CD4-positive, alpha-beta T cell (primary cell): ENCODE data around the gene DISP2. TPM values are rescaled to one million over a fixed set of nuclear protein-coding genes. Genes with fewer than 3 reads are reported as not detected.

Experiments
- ATAC-seq: fragments of 200-7000 bp; cut with Tn5 transposase; one replicate; pipeline ENCODE4 v1.10.0; 2022; ENCODE audit warnings: mild to moderate bottlenecking; ENCODE audit not compliant: poor library complexity
- CTCF ChIA-PET: fragments of 350-600 bp; sonication (Branson Sonifier 250); formaldehyde crosslinking; loops from one replicate; lab custom pipeline; 2021; ENCODE audit warnings: antibody characterized with exemption, inconsistent platforms; lab: Charles Lee
- POLR2A ChIA-PET: fragments of 350-600 bp; sonication (Branson Sonifier 250); formaldehyde crosslinking; loops from one replicate; lab custom pipeline; 2021; ENCODE audit warnings: antibody characterized with exemption, inconsistent platforms; lab: Charles Lee
- DNase-seq, 14 experiments: peaks; one replicate each; pipeline ENCODE4 v3.0.0-alpha.2; 2013 to 2020; ENCODE audit warnings: mixed read lengths in 2 of 14
- H3K27ac ChIP-seq, 2 donors: one replicate each; pipeline versions ENCODE4 v1.5.1 to v1.7.0; 2013; ENCODE audit warnings: low read length in 2 of 2, low read depth in 1 of 2, mild to moderate bottlenecking in 1 of 2
- H3K27me3 ChIP-seq, 2 experiments: 1 replicate in 1 of 2; 2 replicates in 1 of 2; pipeline versions ENCODE4 v1.6.1 to v1.7.0; 2013; ENCODE audit warnings: low read length in 2 of 2, control low read depth in 1 of 2, mild to moderate bottlenecking in 1 of 2, moderate library complexity in 1 of 2; ENCODE audit not compliant: insufficient read depth in 2 of 2, control insufficient read depth in 1 of 2
- H3K36me3 ChIP-seq: one replicate; pipeline ENCODE4 v1.6.1; 2013; ENCODE audit warnings: low read length, control low read depth; ENCODE audit not compliant: insufficient read depth
- H3K4me1 ChIP-seq: one replicate; pipeline ENCODE4 v1.6.1; 2013; ENCODE audit warnings: low read length, control low read depth; ENCODE audit not compliant: insufficient read depth
- H3K4me3 ChIP-seq: one replicate; pipeline ENCODE4 v1.5.1; 2013; ENCODE audit warnings: mild to moderate bottlenecking, low read length, moderate library complexity
- H3K9me3 ChIP-seq, 2 experiments: 1 replicate in 1 of 2; 2 replicates in 1 of 2; pipeline versions ENCODE4 v1.6.1 to v1.7.0; 2013; ENCODE audit warnings: low read length in 2 of 2, mild to moderate bottlenecking in 2 of 2, control low read depth in 1 of 2, moderate library complexity in 1 of 2; ENCODE audit not compliant: control insufficient read depth in 1 of 2, insufficient read depth in 1 of 2
- H3K27ac Mint-ChIP-seq: one replicate; pipeline ENCODE4 v1.8.0; 2020; ENCODE audit warnings: mixed read lengths
- H3K27me3 Mint-ChIP-seq: one replicate; pipeline ENCODE4 v1.8.0; 2021; ENCODE audit warnings: mixed read lengths
- H3K36me3 Mint-ChIP-seq: one replicate; pipeline ENCODE4 v1.8.0; 2021; ENCODE audit warnings: low read depth, mixed read lengths
- H3K4me1 Mint-ChIP-seq: one replicate; pipeline ENCODE4 v1.8.0; 2021; ENCODE audit warnings: low read depth, mixed read lengths
- H3K4me3 Mint-ChIP-seq: one replicate; pipeline ENCODE4 v1.8.0; 2020; ENCODE audit warnings: mild to moderate bottlenecking, mixed read lengths
- H3K9me3 Mint-ChIP-seq: one replicate; pipeline ENCODE4 v1.8.0; 2020; ENCODE audit warnings: mixed read lengths
- intact Hi-C, 2 experiments: fragments of 100-400 bp; cut with DNase I in 1 of 2; cut with micrococcal nuclease in 1 of 2; formaldehyde crosslinking; loops; one replicate each; pipeline versions ENCODE4 v1.15.1 to v1.9.0; 2023 to 2025; cut with DNase I, micrococcal nuclease
- total RNA-seq, 174 experiments: library from RNA in 2 of 174; stranded (reverse) in 2 of 174; gene quantifications; one replicate each; pipeline ENCODE4 v1.2.3 and lab custom pipeline; 2021 to 2026
- TF ChIP-seq, protein P1 (sequence below): fragments of 200-600 bp; IDR thresholded peaks from one replicate; pipeline ENCODE4 v1.8.0; 2022; ENCODE audit warnings: antibody characterized with exemption, mild to moderate bottlenecking

The DISP2 gene
- total RNA-seq, 2 experiments from 2014 or later, result 0.03 to 0.06 TPM

- no peaks in the 10 kb centered on the region for H3K9me3 ChIP-seq
- H3K36me3 ChIP-seq, result no peaks in the 10 kb centered on the region
- peak overlapping the region; percentile 81 for H3K4me3 Mint-ChIP-seq
- no peaks in the 10 kb centered on the region for H3K9me3 Mint-ChIP-seq
- peaks cover 4% of the 10 kb centered on the region for H3K36me3 Mint-ChIP-seq
- TF ChIP-seq, protein P1, sequence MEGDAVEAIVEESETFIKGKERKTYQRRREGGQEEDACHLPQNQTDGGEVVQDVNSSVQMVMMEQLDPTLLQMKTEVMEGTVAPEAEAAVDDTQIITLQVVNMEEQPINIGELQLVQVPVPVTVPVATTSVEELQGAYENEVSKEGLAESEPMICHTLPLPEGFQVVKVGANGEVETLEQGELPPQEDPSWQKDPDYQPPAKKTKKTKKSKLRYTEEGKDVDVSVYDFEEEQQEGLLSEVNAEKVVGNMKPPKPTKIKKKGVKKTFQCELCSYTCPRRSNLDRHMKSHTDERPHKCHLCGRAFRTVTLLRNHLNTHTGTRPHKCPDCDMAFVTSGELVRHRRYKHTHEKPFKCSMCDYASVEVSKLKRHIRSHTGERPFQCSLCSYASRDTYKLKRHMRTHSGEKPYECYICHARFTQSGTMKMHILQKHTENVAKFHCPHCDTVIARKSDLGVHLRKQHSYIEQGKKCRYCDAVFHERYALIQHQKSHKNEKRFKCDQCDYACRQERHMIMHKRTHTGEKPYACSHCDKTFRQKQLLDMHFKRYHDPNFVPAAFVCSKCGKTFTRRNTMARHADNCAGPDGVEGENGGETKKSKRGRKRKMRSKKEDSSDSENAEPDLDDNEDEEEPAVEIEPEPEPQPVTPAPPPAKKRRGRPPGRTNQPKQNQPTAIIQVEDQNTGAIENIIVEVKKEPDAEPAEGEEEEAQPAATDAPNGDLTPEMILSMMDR, result no peak
- ChIA-PET POLR2A (interaction anchor here (1.3 to 2.7 kb wide), 3 partner anchors 12 to 39 kb away, joined by 3 to 13 read pairs (median 7); partner anchors contain the start of genes IVD and KNSTRN), CTCF (interaction anchor here (0.8 to 5.0 kb wide), 8 partner anchors 10 to 92 kb away, joined by 3 to 23 read pairs (median 4); partner anchors contain the start of genes BAHD1, KNSTRN and PLCB2)
- H3K4me1 Mint-ChIP-seq, result peaks cover 17% of the 10 kb centered on the region
- intact Hi-C loops, result loop anchor here in 1 of 2 experiments (2.0 kb wide), 1 partner anchor 22 kb away; no protein-coding TSS in a partner anchor
- ATAC-seq (no peak), DNase-seq (peak in 1 of 14 experiments; percentile 23)
- peak overlapping the region; percentile 64 for H3K27ac Mint-ChIP-seq
- peak overlapping the region; percentile 69 for H3K4me3 ChIP-seq
- H3K27ac ChIP-seq, result peak overlapping the region in 1 of 2 donors; percentile 1
- no peaks in the 10 kb centered on the region for H3K27me3 Mint-ChIP-seq
- H3K4me1 ChIP-seq, result peaks cover 33% of the 10 kb centered on the region
- no peaks in the 10 kb centered on the region for H3K27me3 ChIP-seq
These were observed 8.7 kb downstream of the DISP2 start for GRCh38 chr15:40366457-40367370.

DNA sequence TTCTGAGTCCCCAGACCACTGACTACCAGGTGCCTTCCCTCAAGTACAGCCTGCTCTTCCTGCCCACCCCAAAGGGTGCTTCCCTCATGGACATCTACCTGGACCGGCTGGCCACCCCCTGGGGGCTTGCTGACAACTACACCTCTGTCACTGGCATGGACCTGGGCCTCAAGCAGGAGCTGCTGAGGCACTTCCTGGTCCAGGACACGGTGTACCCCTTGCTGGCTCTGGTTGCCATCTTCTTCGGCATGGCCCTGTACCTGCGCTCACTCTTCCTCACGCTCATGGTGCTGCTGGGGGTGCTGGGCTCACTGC is 9.3 kb downstream of the DISP2 start:
- TF ChIP-seq, protein P1, result no peak
- H3K4me1 Mint-ChIP-seq, result peaks cover 17% of the 10 kb centered on the region
- no peaks in the 10 kb centered on the region for H3K9me3 ChIP-seq
- CTCF ChIA-PET, result interaction anchor here (0.6 to 5.0 kb wide), 12 partner anchors 9 to 93 kb away, joined by 3 to 23 read pairs (median 4); partner anchors contain the start of genes BAHD1, DISP2, INAFM2 and KNSTRN
- H3K27me3 Mint-ChIP-seq, result no peaks in the 10 kb centered on the region
- POLR2A ChIA-PET, result interaction anchor here (0.7 to 2.7 kb wide), 5 partner anchors 12 to 59 kb away, joined by 3 to 13 read pairs (median 5); partner anchors contain the start of genes IVD and KNSTRN
- no peaks in the 10 kb centered on the region for H3K27me3 ChIP-seq
- intact Hi-C loops, result loop anchor here in 1 of 2 experiments (2.0 kb wide), 1 partner anchor 23 kb away; no protein-coding TSS in a partner anchor
- peak overlapping the region in 1 of 2 donors; percentile 1 for H3K27ac ChIP-seq
- ATAC-seq, result no peak
- H3K27ac Mint-ChIP-seq, result peak overlapping the region; percentile 64
- no peaks in the 10 kb centered on the region for H3K9me3 Mint-ChIP-seq
- H3K36me3 ChIP-seq, result no peaks in the 10 kb centered on the region
- H3K4me3 ChIP-seq, result peak overlapping the region; percentile 69
- peak overlapping the region; percentile 81 for H3K4me3 Mint-ChIP-seq
- DNase-seq, result no peak
- peaks cover 4% of the 10 kb centered on the region for H3K36me3 Mint-ChIP-seq
- peaks cover 33% of the 10 kb centered on the region for H3K4me1 ChIP-seq
